GM23248 (cell line): ENCODE data around the gene PLAU. TPM values are rescaled to one million over a fixed set of nuclear protein-coding genes. Genes with fewer than 3 reads are reported as not detected.

Experiments
- DNase-seq: peaks from one replicate; pipeline ENCODE4 v3.0.0-alpha.2; 2015
- H2AFZ ChIP-seq: fragments of 200-600 bp; sonication (generic); 2 replicates; pipeline ENCODE4 v1.6.1; 2016; ENCODE audit warnings: antibody characterized with exemption
- H3F3A ChIP-seq: fragments of 200-600 bp; sonication (generic); 2 replicates; pipeline ENCODE4 v1.6.1; 2016; ENCODE audit warnings: mild to moderate bottlenecking, antibody characterized with exemption, mixed run types; ENCODE audit not compliant: insufficient read depth
- H3K27ac ChIP-seq: fragments of 200-600 bp; sonication (generic); 2 replicates; pipeline ENCODE4 v1.5.1; 2016; ENCODE audit warnings: mild to moderate bottlenecking
- H3K27me3 ChIP-seq: fragments of 200-600 bp; sonication (generic); replicated peaks from 2 replicates; pipeline ENCODE4 v1.6.1; 2016; ENCODE audit warnings: mild to moderate bottlenecking; ENCODE audit not compliant: insufficient read depth
- H3K36me3 ChIP-seq: fragments of 200-600 bp; sonication (generic); 2 replicates; pipeline ENCODE4 v1.6.1; 2016; ENCODE audit warnings: low read depth, mild to moderate bottlenecking
- H3K4me1 ChIP-seq: fragments of 200-600 bp; sonication (generic); 2 replicates; pipeline ENCODE4 v1.6.1; 2016; ENCODE audit warnings: mild to moderate bottlenecking; ENCODE audit not compliant: insufficient read depth
- H3K4me2 ChIP-seq: fragments of 200-600 bp; sonication (generic); one replicate; pipeline ENCODE4 v1.6.1; 2016; ENCODE audit warnings: mild to moderate bottlenecking; ENCODE audit not compliant: unreplicated experiment
- H3K4me3 ChIP-seq: fragments of 200-600 bp; sonication (generic); 2 replicates; pipeline ENCODE4 v1.5.1; 2016; ENCODE audit warnings: mild to moderate bottlenecking
- H3K79me2 ChIP-seq: fragments of 200-600 bp; sonication (generic); 2 replicates; pipeline ENCODE4 v1.6.1; 2016; ENCODE audit warnings: mild to moderate bottlenecking; ENCODE audit not compliant: insufficient read depth
- H3K9ac ChIP-seq: fragments of 200-600 bp; sonication (generic); 2 replicates; pipeline ENCODE4 v1.6.1; 2016; ENCODE audit warnings: mild to moderate bottlenecking
- H3K9me2 ChIP-seq: fragments of 200-600 bp; sonication (generic); 2 replicates; pipeline ENCODE4 v1.6.1; 2016; ENCODE audit warnings: mixed run types, mild to moderate bottlenecking, moderate library complexity; ENCODE audit not compliant: insufficient read depth
- H3K9me3 ChIP-seq: fragments of 200-600 bp; sonication (generic); one replicate; pipeline ENCODE4 v1.6.1; 2017; ENCODE audit warnings: low read depth
- H4K20me1 ChIP-seq: fragments of 200-600 bp; sonication (generic); 2 replicates; pipeline ENCODE4 v1.6.0; 2016; ENCODE audit not compliant: insufficient read depth
- EZH2 ChIP-seq: fragments of 200-600 bp; sonication (generic); IDR thresholded peaks from 2 replicates; pipeline ENCODE4 v1.6.1; 2018; ENCODE audit warnings: antibody characterized with exemption, mild to moderate bottlenecking; ENCODE audit not compliant: insufficient read depth, poor library complexity, severe bottlenecking
- EZH2phosphoT487 ChIP-seq: fragments of 200-600 bp; sonication (generic); IDR thresholded peaks from 2 replicates; pipeline ENCODE4 v1.6.1; 2018; ENCODE audit warnings: antibody characterized with exemption, moderate library complexity, mild to moderate bottlenecking, low read depth; ENCODE audit not compliant: insufficient read depth
- WGBS, 2 experiments: methylation state at CpG; one replicate each; pipeline ENCODE4 v1.1.6; 2015 to 2017; ENCODE audit warnings: low lambda C conversion rate in 2 of 2, low coverage in 1 of 2; ENCODE audit errors: missing lambda C conversion rate in 2 of 2; 5-methylcytosine and 5-hydroxymethylcytosine counted together
- in situ Hi-C: fragments of 300-500 bp; cut with MboI; formaldehyde crosslinking; loops from 2 replicates; pipeline ENCODE4 v1.15.0; 2020
- polyA plus RNA-seq: library from polyadenylated mRNA; unstranded; fragments of >200 nt; fragmentation: Nextera tagmentation; extraction: Ambion mirVana; gene quantifications from 2 replicates; pipeline ENCODE4 v1.2.1, GENCODE V29; 2016
- total RNA-seq: library from RNA; depleted of rRNA; stranded (reverse); fragments of >200 nt; shearing (Covaris generic); gene quantifications from 2 replicates; pipeline ENCODE4 v1.2.3, GENCODE V29; 2014

The PLAU gene
- total and polyA plus RNA-seq, 2 experiments from 2014 or later = 13.3 to 26.1 TPM

DNA sequence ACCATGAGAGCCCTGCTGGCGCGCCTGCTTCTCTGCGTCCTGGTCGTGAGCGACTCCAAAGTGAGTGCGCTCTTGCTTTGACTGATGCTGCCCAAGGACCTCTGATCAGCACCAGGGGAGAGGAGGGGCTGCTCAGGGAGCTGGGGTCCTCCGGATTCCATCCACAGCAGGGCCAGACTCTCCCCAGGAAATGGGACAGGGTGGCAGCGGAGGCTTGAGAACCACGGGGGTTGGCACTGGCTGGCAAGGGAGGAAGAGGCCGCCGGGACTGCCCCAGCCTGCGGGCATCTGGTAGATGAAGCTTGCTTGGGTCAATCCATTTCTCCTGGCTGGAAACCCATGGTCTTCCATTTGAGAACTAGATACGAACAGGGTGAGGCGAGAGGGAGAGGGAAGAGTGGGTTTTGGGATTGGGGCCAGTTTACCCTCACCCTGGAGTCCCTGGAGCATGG, 647 bp downstream of the PLAU start:
- H3K27me3 ChIP-seq = no peaks in the 10 kb centered on the region
- H3K4me1 ChIP-seq = peaks cover 38% of the 10 kb centered on the region
- peaks cover 33% of the 10 kb centered on the region for H3F3A ChIP-seq
- no peaks in the 10 kb centered on the region for H4K20me1 ChIP-seq
- peak overlapping the region; percentile 72 for H3K4me3 ChIP-seq
- H3K9ac ChIP-seq = peak overlapping the region; percentile 56
- peak overlapping the region; percentile 76 for H2AFZ ChIP-seq
- 11 to 13% methylated on average over 14 of the region's 14 CpGs for WGBS, 2 experiments
- peak; percentile 14 for DNase-seq
- H3K27ac ChIP-seq = no peak overlapping the region
- H3K36me3 ChIP-seq = peaks cover 3% of the 10 kb centered on the region; the same call in 1 of the 2 replicates
- H3K9me2 ChIP-seq = no peaks in the 10 kb centered on the region
- H3K4me2 ChIP-seq = peak overlapping the region; percentile 72
- H3K79me2 ChIP-seq = no peaks in the 10 kb centered on the region
- H3K9me3 ChIP-seq = no peaks in the 10 kb centered on the region
- in situ Hi-C loops = no loop called here
- TF ChIP-seq EZH2 = no peak
- no peak for TF ChIP-seq EZH2phosphoT487

DNA sequence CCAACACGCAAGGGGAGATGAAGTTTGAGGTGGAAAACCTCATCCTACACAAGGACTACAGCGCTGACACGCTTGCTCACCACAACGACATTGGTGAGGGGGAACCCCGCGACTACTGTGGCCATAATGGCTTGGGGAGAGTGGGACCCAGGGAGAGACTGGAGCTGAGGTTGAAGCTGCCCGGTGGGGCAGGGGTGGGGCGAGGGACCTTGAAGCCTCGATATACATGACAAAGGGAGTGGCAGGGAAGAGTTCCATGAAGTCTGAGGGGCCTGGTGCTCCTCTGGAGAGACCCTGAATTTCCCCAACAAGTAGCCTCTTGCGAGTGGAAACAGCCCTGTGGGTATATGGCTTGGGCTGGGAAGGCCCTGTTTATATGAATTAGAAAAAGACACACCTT, 3.1 kb downstream of the PLAU start:
- in situ Hi-C loops = no loop called here
- Histone ChIP-seq H3K4me1 (peaks cover 18% of the 10 kb centered on the region), H3K79me2 (no peaks in the 10 kb centered on the region)

DNA sequence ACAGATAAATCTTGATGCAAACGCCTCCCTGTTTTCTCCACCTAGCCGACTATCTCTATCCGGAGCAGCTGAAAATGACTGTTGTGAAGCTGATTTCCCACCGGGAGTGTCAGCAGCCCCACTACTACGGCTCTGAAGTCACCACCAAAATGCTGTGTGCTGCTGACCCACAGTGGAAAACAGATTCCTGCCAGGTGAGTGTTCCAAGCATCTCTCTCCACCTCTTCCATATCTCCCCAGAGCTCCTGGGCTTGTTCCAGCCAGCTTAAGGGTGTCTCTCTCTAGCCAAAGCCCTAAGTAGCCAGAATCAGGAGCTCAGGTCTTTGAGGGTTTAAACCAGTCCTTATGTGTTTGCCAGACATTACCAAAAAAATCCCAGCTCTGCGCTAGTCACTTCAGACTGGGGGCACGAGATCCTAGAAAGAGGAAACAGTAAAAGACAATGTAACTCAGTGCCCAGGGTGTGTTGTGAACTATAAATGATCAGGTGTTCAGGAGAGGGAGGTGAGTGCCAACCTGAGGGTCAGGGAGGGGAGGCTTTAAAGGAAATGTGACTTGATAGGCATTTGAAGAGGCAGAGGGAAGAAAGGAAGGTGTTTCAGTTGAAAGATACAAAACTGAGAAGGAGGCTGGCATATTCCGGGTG, 4.4 kb downstream of the PLAU start:
- H2AFZ ChIP-seq = no peak overlapping the region
- H3K27me3 ChIP-seq = no peaks in the 10 kb centered on the region
- H3K9ac ChIP-seq = no peak overlapping the region
- no peaks in the 10 kb centered on the region for H4K20me1 ChIP-seq
- DNase-seq = no peak
- H3K4me3 ChIP-seq = no peak overlapping the region
- no peak for TF ChIP-seq EZH2
- H3K9me3 ChIP-seq = no peaks in the 10 kb centered on the region
- peaks cover 2% of the 10 kb centered on the region for H3F3A ChIP-seq
- H3K9me2 ChIP-seq = no peaks in the 10 kb centered on the region
- no peaks in the 10 kb centered on the region for H3K79me2 ChIP-seq
- in situ Hi-C loops = no loop called here
- peaks cover 4% of the 10 kb centered on the region; the same call in 1 of the 2 replicates for H3K36me3 ChIP-seq
- H3K4me2 ChIP-seq = no peak overlapping the region
- H3K27ac ChIP-seq = no peak overlapping the region
- WGBS, 2 experiments = 82 to 85% methylated on average over 8 of the region's 8 CpGs
- peaks cover 10% of the 10 kb centered on the region; the same call in 1 of the 2 replicates for H3K4me1 ChIP-seq

More for the DNA sequence above, 3.1 kb downstream of the PLAU start:
- Histone ChIP-seq H3K36me3 (peaks cover 4% of the 10 kb centered on the region; the same call in 1 of the 2 replicates), H2AFZ (no peak overlapping the region), H3K9ac (no peak overlapping the region), H3K4me3 (no peak overlapping the region), H3K9me2 (no peaks in the 10 kb centered on the region), H3K9me3 (no peaks in the 10 kb centered on the region), H3K27me3 (no peaks in the 10 kb centered on the region), H3K4me2 (no peak overlapping the region), H4K20me1 (no peaks in the 10 kb centered on the region), H3F3A (peaks cover 15% of the 10 kb centered on the region), H3K27ac (no peak overlapping the region)
- 84 to 89% methylated on average over 10 of the region's 10 CpGs for WGBS, 2 experiments
- no peak for TF ChIP-seq EZH2phosphoT487
- no peak for TF ChIP-seq EZH2
- no peak for DNase-seq

DNA sequence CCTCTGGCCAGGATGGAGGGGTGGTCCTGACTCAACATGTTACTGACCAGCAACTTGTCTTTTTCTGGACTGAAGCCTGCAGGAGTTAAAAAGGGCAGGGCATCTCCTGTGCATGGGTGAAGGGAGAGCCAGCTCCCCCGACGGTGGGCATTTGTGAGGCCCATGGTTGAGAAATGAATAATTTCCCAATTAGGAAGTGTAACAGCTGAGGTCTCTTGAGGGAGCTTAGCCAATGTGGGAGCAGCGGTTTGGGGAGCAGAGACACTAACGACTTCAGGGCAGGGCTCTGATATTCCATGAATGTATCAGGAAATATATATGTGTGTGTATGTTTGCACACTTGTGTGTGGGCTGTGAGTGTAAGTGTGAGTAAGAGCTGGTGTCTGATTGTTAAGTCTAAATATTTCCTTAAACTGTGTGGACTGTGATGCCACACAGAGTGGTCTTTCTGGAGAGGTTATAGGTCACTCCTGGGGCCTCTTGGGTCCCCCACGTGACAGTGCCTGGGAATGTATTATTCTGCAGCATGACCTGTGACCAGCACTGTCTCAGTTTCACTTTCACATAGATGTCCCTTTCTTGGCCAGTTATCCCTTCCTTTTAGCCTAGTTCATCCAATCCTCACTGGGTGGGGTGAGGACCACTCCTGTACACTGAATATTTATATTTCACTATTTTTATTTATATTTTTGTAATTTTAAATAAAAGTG, 6.0 kb downstream of the PLAU start:
- Histone ChIP-seq H2AFZ (no peak overlapping the region), H3K27me3 (no peaks in the 10 kb centered on the region), H4K20me1 (no peaks in the 10 kb centered on the region), H3K9ac (no peak overlapping the region), H3K79me2 (no peaks in the 10 kb centered on the region), H3F3A (no peaks in the 10 kb centered on the region), H3K4me3 (no peak overlapping the region), H3K36me3 (peaks cover 4% of the 10 kb centered on the region; the same call in 1 of the 2 replicates), H3K27ac (no peak overlapping the region), H3K4me1 (peaks cover 5% of the 10 kb centered on the region; the same call in 1 of the 2 replicates), H3K4me2 (no peak overlapping the region), H3K9me3 (no peaks in the 10 kb centered on the region), H3K9me2 (no peaks in the 10 kb centered on the region)
- TF ChIP-seq EZH2 = no peak
- TF ChIP-seq EZH2phosphoT487 = no peak
- in situ Hi-C loops = no loop called here
- 76 to 78% methylated on average over 5 of the region's 5 CpGs for WGBS, 2 experiments
- no peak for DNase-seq
